GM23338 (cell line): ENCODE measurements around the gene PTTG1IP. TPM values are rescaled to one million over a fixed set of nuclear protein-coding genes. Genes with fewer than 3 reads are reported as not detected.

Experiments
- ATAC-seq: fragments of 200-7000 bp; cut with Tn5 transposase; 3 replicates; pipeline ENCODE4 v1.9.1; 2020
- DNase-seq: peaks from one replicate; pipeline ENCODE4 v3.0.0-alpha.2; 2015; ENCODE audit warnings: low spot score
- H2AFZ ChIP-seq: fragments of 200-600 bp; sonication (generic); 2 replicates; pipeline ENCODE4 v1.8.0; 2016; ENCODE audit warnings: antibody characterized with exemption, mild to moderate bottlenecking, moderate library complexity
- H3F3A ChIP-seq: fragments of 200-600 bp; sonication (generic); replicated peaks from 2 replicates; pipeline ENCODE4 v1.8.0; 2017; ENCODE audit warnings: antibody characterized with exemption, mixed run types, low read depth
- H3K27ac ChIP-seq: fragments of 200-600 bp; sonication (generic); 2 replicates; pipeline ENCODE4 v1.6.1; 2016; ENCODE audit warnings: low read depth
- H3K27me3 ChIP-seq: fragments of 200-600 bp; sonication (generic); 2 replicates; pipeline ENCODE4 v1.8.0; 2016; ENCODE audit warnings: mild to moderate bottlenecking, mixed run types, moderate library complexity; ENCODE audit not compliant: insufficient read depth
- H3K36me3 ChIP-seq: fragments of 200-600 bp; sonication (generic); 2 replicates; pipeline ENCODE4 v1.8.0; 2016; ENCODE audit warnings: mild to moderate bottlenecking; ENCODE audit not compliant: insufficient read depth
- H3K4me1 ChIP-seq: fragments of 200-600 bp; sonication (generic); 2 replicates; pipeline ENCODE4 v1.8.0; 2016; ENCODE audit warnings: mild to moderate bottlenecking, moderate library complexity; ENCODE audit not compliant: insufficient read depth
- H3K4me2 ChIP-seq: fragments of 200-600 bp; sonication (generic); 2 replicates; pipeline ENCODE4 v1.7.1; 2017; ENCODE audit warnings: mixed run types
- H3K4me3 ChIP-seq: fragments of 200-600 bp; sonication (generic); 2 replicates; pipeline ENCODE4 v1.6.1; 2016; ENCODE audit warnings: mixed run types
- H3K79me2 ChIP-seq: fragments of 200-600 bp; sonication (generic); replicated peaks from 2 replicates; pipeline ENCODE4 v1.8.0; 2017; ENCODE audit warnings: mild to moderate bottlenecking; ENCODE audit not compliant: insufficient read depth
- H3K9me2 ChIP-seq: fragments of 200-600 bp; sonication (generic); 2 replicates; pipeline ENCODE4 v1.8.0; 2017; ENCODE audit not compliant: insufficient read depth
- H4K20me1 ChIP-seq: fragments of 200-600 bp; sonication (generic); replicated peaks from 2 replicates; pipeline ENCODE4 v1.8.0; 2017; ENCODE audit warnings: mild to moderate bottlenecking; ENCODE audit not compliant: insufficient read depth
- H3K27ac Mint-ChIP-seq: 2 replicates; pipeline ENCODE4 v1.8.0; 2020; ENCODE audit warnings: inconsistent platforms, mild to moderate bottlenecking, moderate library complexity, mixed read lengths
- H3K27me3 Mint-ChIP-seq: 3 replicates; pipeline ENCODE4 v1.8.0; 2022; ENCODE audit warnings: low read depth, mild to moderate bottlenecking, moderate library complexity, mixed read lengths, inconsistent platforms; ENCODE audit not compliant: insufficient read depth, poor library complexity
- H3K36me3 Mint-ChIP-seq: 3 replicates; pipeline ENCODE4 v1.8.0; 2021; ENCODE audit warnings: low read depth, mild to moderate bottlenecking, inconsistent platforms, moderate library complexity, mixed read lengths
- H3K4me1 Mint-ChIP-seq: 3 replicates; pipeline ENCODE4 v1.8.0; 2020; ENCODE audit warnings: mild to moderate bottlenecking, inconsistent platforms, mixed read lengths
- H3K4me3 Mint-ChIP-seq: 3 replicates; pipeline ENCODE4 v1.8.0; 2021; ENCODE audit warnings: moderate library complexity, mild to moderate bottlenecking, inconsistent platforms, mixed read lengths
- H3K9me3 Mint-ChIP-seq: 3 replicates; pipeline ENCODE4 v1.8.0; 2020; ENCODE audit warnings: moderate library complexity, mild to moderate bottlenecking, inconsistent platforms, mixed read lengths
- CREB1 ChIP-seq: fragments of 250-450 bp; sonication (Bioruptor Pico); IDR thresholded peaks from 2 replicates; pipeline ENCODE4 v1.5.0; 2020; ENCODE audit warnings: low read depth, mild to moderate bottlenecking, moderate library complexity
- CTCF ChIP-seq, 2 experiments: fragments of 200-600 bp in 1 of 2; sonication (generic) in 1 of 2; conservative IDR thresholded peaks; 2 replicates each; pipeline versions ENCODE4 v1.5.1 to v1.6.1; 2016 to 2017; ENCODE audit warnings: antibody characterized with exemption in 2 of 2, low read depth in 2 of 2, mild to moderate bottlenecking in 2 of 2, moderate library complexity in 1 of 2
- ETS1 ChIP-seq: IDR thresholded peaks from 2 replicates; pipeline ENCODE4 v1.6.1; 2016; ENCODE audit warnings: antibody characterized with exemption
- EZH2 ChIP-seq: fragments of 200-600 bp; sonication (generic); IDR thresholded peaks from one replicate; pipeline ENCODE4 v1.8.0; 2017; ENCODE audit warnings: antibody characterized with exemption, mild to moderate bottlenecking, low read depth; ENCODE audit not compliant: unreplicated experiment
- JUNB ChIP-seq: IDR thresholded peaks from one replicate; pipeline ENCODE4 v1.6.1; 2016; ENCODE audit warnings: antibody characterized with exemption; ENCODE audit not compliant: unreplicated experiment
- NANOG ChIP-seq: IDR thresholded peaks from 2 replicates; pipeline ENCODE4 v1.6.1; 2016; ENCODE audit warnings: antibody characterized with exemption, borderline replicate concordance
- STAT1 ChIP-seq: IDR thresholded peaks from one replicate; pipeline ENCODE4 v1.6.1; 2016; ENCODE audit warnings: antibody characterized with exemption; ENCODE audit not compliant: unreplicated experiment
- ZNF114 ChIP-seq: fragments of 250-450 bp; sonication (Bioruptor Pico); IDR thresholded peaks from 2 replicates; pipeline ENCODE4 v1.5.0; 2020; ENCODE audit warnings: mild to moderate bottlenecking, moderate library complexity
- ZNF331 ChIP-seq: fragments of 250-450 bp; sonication (Bioruptor Pico); IDR thresholded peaks from 2 replicates; pipeline ENCODE4 v1.5.0; 2020; ENCODE audit warnings: low read depth, mild to moderate bottlenecking, moderate library complexity
- ZNF462 ChIP-seq: fragments of 250-450 bp; sonication (Bioruptor Pico); IDR thresholded peaks from 2 replicates; pipeline ENCODE4 v1.5.0; 2020; ENCODE audit warnings: mild to moderate bottlenecking, moderate library complexity
- polyA plus RNA-seq: library from polyadenylated mRNA; unstranded; fragments of >200 nt; fragmentation: Nextera tagmentation; extraction: Ambion mirVana; gene quantifications from 2 replicates; pipeline ENCODE4 v1.2.1, GENCODE V29; 2016
- total RNA-seq: library from RNA; depleted of rRNA; stranded (reverse); fragments of >200 nt; shearing (Covaris generic); gene quantifications from 2 replicates; pipeline ENCODE4 v1.2.3, GENCODE V29; 2014

PTTG1IP gene
- total and polyA plus RNA-seq, 2 experiments from 2014 or later: 99.9 to 172 TPM

DNA sequence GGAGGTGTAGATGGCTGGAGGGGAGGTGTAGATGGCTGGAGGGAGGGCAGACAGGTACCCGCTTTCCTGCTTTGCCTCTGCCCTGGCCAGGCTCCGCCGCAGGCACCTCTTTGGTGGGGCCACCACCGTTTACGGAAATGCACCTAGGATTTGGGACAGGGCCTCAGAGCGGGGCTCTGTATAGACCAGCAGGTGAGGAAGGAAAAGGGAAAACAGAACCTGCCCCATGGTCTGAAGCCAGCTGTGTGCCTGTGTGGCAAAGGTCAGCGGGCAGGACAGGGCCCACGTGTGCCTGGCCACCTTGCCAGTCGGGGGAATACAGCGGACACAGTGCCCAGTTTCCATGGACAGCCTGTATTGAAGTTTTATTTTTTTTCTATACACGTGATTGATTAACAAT, 12.1 kb upstream of the PTTG1IP start:
- no peak overlapping the region for H3K4me3 Mint-ChIP-seq
- H3F3A ChIP-seq: no peaks in the 10 kb centered on the region
- DNase-seq (no peak), ATAC-seq (no peak)
- H4K20me1 ChIP-seq: no peaks in the 10 kb centered on the region
- no peaks in the 10 kb centered on the region for H3K4me1 Mint-ChIP-seq
- no peaks in the 10 kb centered on the region for H3K9me2 ChIP-seq
- H3K4me1 ChIP-seq: no peaks in the 10 kb centered on the region
- H3K36me3 Mint-ChIP-seq: no peaks in the 10 kb centered on the region
- H2AFZ ChIP-seq: no peak overlapping the region
- H3K27me3 Mint-ChIP-seq: peaks cover 5% of the 10 kb centered on the region
- no peak overlapping the region for H3K27ac Mint-ChIP-seq
- TF ChIP-seq NANOG (no peak), CREB1 (CRISPR knock-in tag) (no peak), ZNF462 (CRISPR knock-in tag) (no peak), EZH2 (no peak), STAT1 (no peak), CTCF (conservative IDR thresholded peaks at IDR 0.05; ENCODE audit: low read depth in 2 of 2) (no peak), JUNB (no peak), ZNF114 (no peak), ZNF331 (CRISPR knock-in tag) (no peak), ETS1 (no peak)
- no peaks in the 10 kb centered on the region for H3K9me3 Mint-ChIP-seq
- H3K4me2 ChIP-seq: no peak overlapping the region
- no peaks in the 10 kb centered on the region for H3K79me2 ChIP-seq
- no peak overlapping the region for H3K4me3 ChIP-seq
- H3K27me3 ChIP-seq: no peaks in the 10 kb centered on the region
- H3K27ac ChIP-seq: no peak overlapping the region
- H3K36me3 ChIP-seq: no peaks in the 10 kb centered on the region
